ENCODE measurements around the gene CD37. TPM values are rescaled to one million over a fixed set of nuclear protein-coding genes. Genes with fewer than 3 reads are reported as not detected.
"Not testable (repeated sequence)": the region's sequence is repeated elsewhere in the genome, so short reads cannot be mapped to it uniquely, and the experiment has no call there.

The CD37 gene
- total RNA-seq, 1 donor from 2014 or later = 2.3 TPM

- peak; percentile 59 for DNase-seq
Observed at GRCh38 chr19:49347835-49348234, 12.6 kb downstream of the CD37 start.

DNA sequence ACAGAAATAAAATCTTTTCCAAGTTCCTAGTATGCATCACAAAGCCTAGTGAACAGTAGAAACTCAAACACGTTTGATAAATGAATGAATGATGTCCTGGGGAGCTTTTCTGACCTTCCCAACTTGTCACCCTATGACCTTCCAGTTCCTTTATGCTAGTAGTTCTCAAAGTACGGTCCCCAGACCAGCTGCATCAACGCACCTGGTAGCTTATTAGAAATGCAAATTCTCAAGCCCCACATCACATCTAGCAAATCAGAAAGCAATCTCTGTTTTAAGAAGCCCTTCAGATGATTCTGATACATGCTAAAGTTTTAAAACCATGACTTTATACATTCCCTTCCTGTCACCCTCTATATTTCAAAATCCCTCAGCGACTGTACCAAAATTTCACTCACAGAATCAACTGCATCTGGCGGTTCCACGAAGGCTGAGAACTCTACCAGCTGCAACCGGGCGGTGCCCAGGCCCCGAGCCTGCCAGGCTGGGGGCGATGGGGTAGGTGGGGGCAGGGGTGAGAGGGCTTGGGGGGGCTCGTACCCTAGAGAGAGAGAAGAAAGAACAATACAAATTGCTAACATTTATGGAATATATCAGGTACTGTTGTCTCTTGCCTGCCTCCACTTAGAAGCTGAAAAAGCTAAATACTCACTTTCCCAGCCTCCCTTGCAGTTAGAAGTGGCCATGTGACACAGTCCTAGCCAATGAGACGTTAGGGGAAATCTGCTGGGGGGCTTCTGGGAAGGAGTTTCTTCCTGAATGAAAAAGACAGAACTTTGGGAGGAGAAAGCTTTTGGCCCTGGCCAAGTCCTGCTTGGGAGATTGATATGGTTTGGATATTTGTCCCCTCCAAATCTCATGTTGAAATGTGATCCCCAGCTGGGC lies 13.3 kb downstream of the CD37 start:
- DNase-seq = no peak

DNA sequence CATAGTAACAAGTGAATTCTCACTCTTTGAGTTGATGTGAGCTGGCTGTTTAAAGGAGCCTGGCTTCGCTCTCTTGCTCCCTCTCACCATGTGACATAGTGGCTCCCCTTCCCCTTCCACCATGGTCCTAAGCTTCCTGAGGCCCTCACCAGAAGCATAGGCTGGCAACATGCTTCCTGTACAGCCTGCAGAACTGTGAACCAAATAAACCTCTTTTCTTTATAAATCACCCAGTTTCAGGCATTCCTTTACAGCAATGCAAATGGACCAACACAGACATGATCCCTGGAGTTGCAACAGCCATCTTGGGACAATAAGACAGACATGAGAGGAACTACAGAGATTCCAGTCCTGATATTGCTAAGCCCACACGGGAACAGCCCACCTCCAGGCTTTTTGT lies 14.4 kb downstream of the CD37 start:
- no peak for DNase-seq

GRCh38 chr19:49355909-49356353 lies 20.7 kb downstream of the CD37 start:
- DNase-seq = peak; percentile 69

- no peak for DNase-seq
Observed at GRCh38 chr19:49356382-49356781, 21.2 kb downstream of the CD37 start.

GRCh38 chr19:49357186-49357585 lies 22.0 kb downstream of the CD37 start:
- no peak for DNase-seq

- peak; percentile 24 for DNase-seq
Observed at GRCh38 chr19:49359851-49360820, 24.9 kb downstream of the CD37 start.

DNA sequence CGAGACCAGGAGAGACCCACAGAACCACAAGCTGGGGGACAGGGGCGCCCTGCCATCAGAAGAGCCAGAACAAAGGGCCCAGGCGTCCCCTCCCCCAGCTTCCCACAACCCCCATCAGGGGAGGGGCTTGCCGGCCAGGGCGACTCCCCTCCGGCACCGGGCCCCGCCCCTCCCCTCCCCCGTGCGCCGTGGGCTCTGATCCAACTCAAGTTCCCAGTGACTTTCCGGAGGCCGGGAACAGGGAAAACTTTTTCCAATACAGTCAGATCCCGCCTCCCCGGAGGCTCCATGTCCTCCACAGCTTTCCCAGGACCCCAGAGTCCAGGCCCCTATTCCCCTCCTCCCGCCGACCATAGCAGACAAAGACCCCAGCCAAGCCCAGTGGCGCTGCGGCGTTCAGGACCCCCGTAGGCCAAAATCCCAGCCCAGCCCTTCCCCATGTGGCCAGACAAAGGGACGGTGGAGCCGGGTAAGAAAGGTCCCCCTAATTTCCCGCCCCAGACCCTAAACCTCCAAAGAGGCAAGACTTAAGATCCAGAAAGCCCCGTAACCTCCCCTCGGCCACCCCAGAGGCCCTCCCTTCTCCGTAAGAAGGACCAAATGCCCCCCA lies 26.3 kb downstream of the CD37 start:
- peak; percentile 96 for DNase-seq

DNA sequence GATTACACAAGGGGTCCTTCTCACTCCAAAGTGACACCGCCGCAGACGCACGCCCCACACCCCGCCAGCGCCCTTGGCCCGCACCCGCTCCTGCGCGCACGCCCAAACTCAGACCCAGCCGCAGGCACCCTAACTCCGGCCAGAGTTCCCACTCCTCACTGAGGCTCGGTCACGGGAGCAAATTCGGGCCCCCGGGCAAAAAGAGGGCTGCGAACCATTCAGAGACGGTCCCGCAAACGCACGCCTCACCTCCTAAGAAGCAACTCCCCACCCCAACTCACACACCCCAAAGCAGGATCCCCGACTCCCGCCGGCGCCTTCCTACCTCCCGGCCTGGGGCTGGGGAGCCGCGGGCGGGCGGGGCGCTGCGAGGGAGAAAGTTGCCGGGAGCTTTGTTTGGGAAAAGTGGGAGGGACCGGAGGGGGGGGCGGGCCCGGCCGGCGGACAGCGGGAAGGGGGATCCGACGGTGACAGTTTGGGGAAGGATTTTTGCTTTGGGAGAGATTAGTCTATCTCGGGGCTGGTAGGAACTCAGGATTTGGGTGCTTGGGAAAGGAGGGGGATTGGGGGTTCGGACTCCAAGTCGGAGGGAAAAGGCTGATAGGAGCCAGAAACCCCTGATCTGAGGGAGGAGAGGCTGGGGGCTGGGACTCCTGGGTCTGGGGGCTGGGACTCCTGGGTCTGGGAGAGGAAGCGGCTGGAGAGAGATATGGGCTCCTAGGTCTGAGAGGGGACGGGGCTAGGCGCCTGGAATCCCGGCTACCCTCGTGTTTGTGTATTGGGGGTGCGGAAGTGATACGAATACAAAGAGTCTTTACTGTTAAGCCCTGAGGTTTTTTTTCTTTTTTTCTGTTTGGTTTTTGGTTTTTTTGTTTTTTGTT lies 27.1 kb downstream of the CD37 start, which contains the start of gene TEAD2:
Gene TEAD2 (minus strand): TSS at position 369 of the 881 bp plus-strand sequence. CDS start 2,341 bp downstream, outside the sequence.
- DNase-seq = peak; percentile 92

GRCh38 chr19:49362929-49363267 lies 27.7 kb downstream of the CD37 start:
- DNase-seq = peak; percentile 75

DNA sequence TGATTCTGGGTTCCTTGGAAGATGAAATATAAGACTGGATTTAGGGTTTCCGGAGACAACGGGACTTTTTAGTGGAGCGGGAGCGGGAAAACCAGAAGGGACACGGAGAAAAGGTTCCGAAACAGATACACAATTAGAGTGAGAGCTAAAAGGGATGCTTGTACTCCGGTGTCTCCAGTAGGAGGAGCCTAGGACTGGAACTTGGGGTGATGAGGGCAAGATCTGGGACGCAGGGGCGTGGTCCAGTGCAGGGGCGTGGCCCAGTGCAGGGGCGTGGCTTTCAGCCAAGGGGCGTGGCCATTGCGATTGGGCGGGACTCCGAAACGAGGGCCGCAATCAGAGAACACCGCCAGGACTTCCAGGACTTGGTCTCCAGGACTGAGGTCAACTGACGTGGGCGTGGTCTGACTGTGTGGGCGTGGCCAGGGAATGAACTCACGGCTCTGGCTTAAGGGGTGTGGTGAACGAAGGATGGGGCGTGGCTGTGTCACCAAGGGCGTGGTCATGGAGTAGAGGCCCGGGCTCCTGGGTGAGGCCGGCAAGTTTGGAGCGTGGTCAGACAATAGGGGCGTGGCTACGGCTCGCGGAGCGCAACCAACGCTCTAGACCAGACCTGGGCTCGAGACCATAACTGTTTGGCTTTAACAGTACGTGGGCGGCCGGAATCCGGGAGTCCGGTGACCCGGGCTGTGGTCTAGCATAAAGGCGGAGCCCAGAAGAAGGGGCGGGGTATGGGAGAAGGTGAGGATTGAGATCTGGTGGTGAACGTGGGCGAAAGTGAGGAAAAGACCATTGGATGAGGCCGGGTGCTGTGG lies 28.3 kb downstream of the CD37 start, which contains the start of gene DKKL1:
Gene DKKL1 (plus strand): TSS at position 610 of the 815 bp plus-strand sequence. CDS start 122 bp downstream, at position 732.
- DNase-seq = peak; percentile 97

DNA sequence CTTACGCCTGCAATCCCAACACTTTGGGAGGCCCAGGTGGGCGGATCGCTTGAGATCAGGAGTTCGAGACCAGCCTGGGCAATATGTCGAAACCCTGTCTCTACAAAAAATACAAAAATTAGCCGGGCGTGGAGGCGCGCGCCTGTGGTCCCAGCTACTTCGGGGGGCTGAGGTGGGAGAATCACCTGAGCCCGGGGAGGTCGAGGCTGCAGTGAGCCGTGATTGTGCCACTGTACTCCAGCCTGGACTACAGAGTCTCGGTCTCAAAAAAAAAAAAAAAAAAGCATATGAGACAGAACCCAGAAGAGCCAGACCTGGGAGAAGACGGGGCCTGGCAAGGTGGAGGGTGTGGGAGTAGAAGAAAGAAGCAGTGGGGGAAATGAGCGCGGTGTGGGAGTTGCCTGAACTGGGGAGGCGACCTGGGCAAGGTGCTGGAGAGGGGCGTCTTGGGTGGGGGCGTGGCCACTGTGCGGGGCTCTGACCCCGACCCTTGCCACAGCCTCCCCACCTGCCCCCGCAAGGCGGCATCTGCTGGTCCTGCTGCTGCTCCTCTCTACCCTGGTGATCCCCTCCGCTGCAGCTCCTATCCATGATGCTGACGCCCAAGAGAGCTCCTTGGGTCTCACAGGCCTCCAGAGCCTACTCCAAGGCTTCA lies 29.0 kb downstream of the CD37 start:
- no peak for DNase-seq

DNA sequence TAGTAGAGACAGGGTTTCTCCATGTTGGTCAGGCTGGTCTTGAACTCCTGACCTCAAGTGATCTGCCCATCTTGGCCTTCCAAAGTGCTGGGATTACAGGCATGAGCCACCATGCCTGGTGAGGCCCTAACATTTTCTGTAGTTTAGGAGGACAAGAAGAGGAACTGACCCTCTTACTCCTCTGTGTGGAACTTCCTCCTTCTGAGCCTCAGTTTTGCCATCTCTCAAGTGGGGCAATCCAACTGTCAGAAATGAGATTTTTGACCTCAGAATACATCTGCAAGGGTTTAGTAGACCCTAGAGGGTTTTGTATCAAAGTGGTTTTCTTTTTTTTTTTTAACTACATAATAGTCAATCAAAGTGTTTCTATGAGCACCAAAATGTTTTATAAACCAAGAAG lies 30.9 kb downstream of the CD37 start:
- no peak for DNase-seq

- DNase-seq = no peak
Observed at GRCh38 chr19:49368711-49369358, 33.6 kb downstream of the CD37 start.

- DNase-seq = no peak
Observed at GRCh38 chr19:49371184-49371583, 36.0 kb downstream of the CD37 start.

GRCh38 chr19:49373174-49373573 lies 38.0 kb downstream of the CD37 start:
- DNase-seq = not testable (repeated sequence)

GRCh38 chr19:49374665-49375434 lies 39.6 kb downstream of the CD37 start:
- no peak for DNase-seq

GRCh38 chr19:49378512-49378911 lies 43.3 kb downstream of the CD37 start:
- no peak for DNase-seq

All from tongue (tissue), 2 donors.